WTC11 (cell line): ENCODE data around the gene CFAP251. TPM values are rescaled to one million over a fixed set of nuclear protein-coding genes. Genes with fewer than 3 reads are reported as not detected.

Experiments
- ATAC-seq: fragments of 200-7000 bp; cut with Tn5 transposase; 2 replicates; pipeline ENCODE4 v1.10.0; 2021; ENCODE audit warnings: mild to moderate bottlenecking, moderate library complexity
- CTCF ChIA-PET: fragments of 300-600 bp; sonication (Branson Sonifier 250); formaldehyde crosslinking; loops from one replicate; lab custom pipeline; 2021; ENCODE audit warnings: antibody characterized with exemption; lab: Charles Lee
- POLR2A ChIA-PET: fragments of 350-600 bp; sonication (Branson Sonifier 250); formaldehyde crosslinking; loops from one replicate; lab custom pipeline; 2021; ENCODE audit warnings: antibody characterized with exemption; lab: Charles Lee
- DNase-seq: peaks from one replicate; pipeline ENCODE4 v3.0.0; 2021; ENCODE audit warnings: low spot score
- H3K27ac Mint-ChIP-seq: 2 replicates; pipeline ENCODE4 v1.8.0; 2021; ENCODE audit warnings: mixed read lengths
- H3K27me3 Mint-ChIP-seq: 2 replicates; pipeline ENCODE4 v1.8.0; 2021; ENCODE audit warnings: low read depth, mild to moderate bottlenecking, moderate library complexity, mixed read lengths
- H3K36me3 Mint-ChIP-seq: 2 replicates; pipeline ENCODE4 v1.8.0; 2021; ENCODE audit warnings: mixed read lengths
- H3K4me1 Mint-ChIP-seq: 2 replicates; pipeline ENCODE4 v1.8.0; 2022; ENCODE audit warnings: mixed read lengths
- H3K4me3 Mint-ChIP-seq: 2 replicates; pipeline ENCODE4 v1.8.0; 2021; ENCODE audit warnings: mild to moderate bottlenecking, moderate library complexity, mixed read lengths
- H3K9me3 Mint-ChIP-seq: 2 replicates; pipeline ENCODE4 v1.8.0; 2021; ENCODE audit warnings: mixed read lengths
- ATF1 ChIP-seq: sonication (generic); formaldehyde crosslinking; IDR thresholded peaks from 2 replicates; pipeline ENCODE4 v1.8.1; 2023; ENCODE audit warnings: mild to moderate bottlenecking, moderate library complexity, missing genetic modification reagents
- CDX4 ChIP-seq: fragments of 250-450 bp; sonication (Bioruptor Pico); IDR thresholded peaks from 2 replicates; pipeline ENCODE4 v1.9.0; 2021; ENCODE audit warnings: moderate library complexity, mild to moderate bottlenecking, inconsistent platforms, borderline replicate concordance
- ESRRA ChIP-seq: sonication (generic); formaldehyde crosslinking; IDR thresholded peaks from 2 replicates; pipeline ENCODE4 v1.8.1; 2022; ENCODE audit warnings: mild to moderate bottlenecking, missing genetic modification reagents, borderline replicate concordance
- GRHL2 ChIP-seq: fragments of 250-450 bp; sonication (Bioruptor Pico); IDR thresholded peaks from 2 replicates; pipeline ENCODE4 v1.8.0; 2022; ENCODE audit warnings: mild to moderate bottlenecking, moderate library complexity; ENCODE audit not compliant: insufficient replicate concordance, severe bottlenecking
- HMGA2 ChIP-seq: fragments of 250-450 bp; sonication (Bioruptor Pico); IDR thresholded peaks from 2 replicates; pipeline ENCODE4 v1.4.0; 2021; ENCODE audit warnings: mild to moderate bottlenecking, moderate library complexity
- IRF2 ChIP-seq: sonication (generic); formaldehyde crosslinking; IDR thresholded peaks from 2 replicates; pipeline ENCODE4 v1.8.0; 2022; ENCODE audit warnings: low read depth, missing genetic modification reagents, borderline replicate concordance
- KAT7 ChIP-seq: sonication (generic); formaldehyde crosslinking; IDR thresholded peaks from 2 replicates; pipeline ENCODE4 v1.8.1; 2023; ENCODE audit warnings: missing genetic modification reagents, mild to moderate bottlenecking, borderline replicate concordance
- NFATC4 ChIP-seq: fragments of 250-450 bp; sonication (Bioruptor Pico); IDR thresholded peaks from 2 replicates; pipeline ENCODE4 v1.9.0; 2021; ENCODE audit warnings: mild to moderate bottlenecking
- NFE2L1 ChIP-seq: sonication (generic); formaldehyde crosslinking; IDR thresholded peaks from 2 replicates; pipeline ENCODE4 v1.8.1; 2023; ENCODE audit warnings: missing genetic modification reagents
- NFYB ChIP-seq: sonication (generic); formaldehyde crosslinking; conservative IDR thresholded peaks from 2 replicates; pipeline ENCODE4 v1.8.0; 2022; ENCODE audit warnings: low read depth, missing genetic modification reagents
- NR2C2 ChIP-seq: sonication (generic); formaldehyde crosslinking; IDR thresholded peaks from 2 replicates; pipeline ENCODE4 v1.8.0; 2022; ENCODE audit warnings: mild to moderate bottlenecking, missing genetic modification reagents
- NR3C1 ChIP-seq: sonication (generic); formaldehyde crosslinking; conservative IDR thresholded peaks from 2 replicates; pipeline ENCODE4 v1.8.1; 2023; ENCODE audit warnings: low read depth, mild to moderate bottlenecking, missing genetic modification reagents
- PREB ChIP-seq: sonication (generic); formaldehyde crosslinking; IDR thresholded peaks from 2 replicates; pipeline ENCODE4 v1.8.1; 2022; ENCODE audit warnings: mild to moderate bottlenecking, missing genetic modification reagents, moderate library complexity, borderline replicate concordance
- SMAD4 ChIP-seq: sonication (generic); formaldehyde crosslinking; IDR thresholded peaks from 2 replicates; pipeline ENCODE4 v1.8.0; 2022; ENCODE audit warnings: mild to moderate bottlenecking, missing genetic modification reagents
- SOX15 ChIP-seq: fragments of 250-450 bp; sonication (Bioruptor Pico); IDR thresholded peaks from 2 replicates; pipeline ENCODE4 v1.9.0; 2021; ENCODE audit warnings: mild to moderate bottlenecking
- STAT6 ChIP-seq: sonication (generic); formaldehyde crosslinking; conservative IDR thresholded peaks from 2 replicates; pipeline ENCODE4 v1.8.1; 2023; ENCODE audit warnings: mild to moderate bottlenecking, low read depth, missing genetic modification reagents, moderate library complexity
- TEAD1 ChIP-seq: sonication (generic); formaldehyde crosslinking; IDR thresholded peaks from 2 replicates; pipeline ENCODE4 v1.8.0; 2022; ENCODE audit warnings: mild to moderate bottlenecking, missing genetic modification reagents
- USF2 ChIP-seq: sonication (generic); formaldehyde crosslinking; IDR thresholded peaks from 2 replicates; pipeline ENCODE4 v1.8.1; 2023; ENCODE audit warnings: mild to moderate bottlenecking, missing genetic modification reagents, moderate library complexity
- ZNF281 ChIP-seq: sonication (generic); formaldehyde crosslinking; IDR thresholded peaks from 2 replicates; pipeline ENCODE4 v1.8.0; 2023; ENCODE audit warnings: mild to moderate bottlenecking, missing genetic modification reagents
- ZNF396 ChIP-seq: fragments of 250-450 bp; sonication (Bioruptor Pico); IDR thresholded peaks from 2 replicates; pipeline ENCODE4 v1.8.0; 2021; ENCODE audit warnings: mild to moderate bottlenecking, moderate library complexity, borderline replicate concordance
- ZNF671 ChIP-seq: fragments of 250-450 bp; sonication (Bioruptor Pico); IDR thresholded peaks from 2 replicates; pipeline ENCODE4 v1.8.0; 2021; ENCODE audit warnings: mild to moderate bottlenecking
- total RNA-seq: library from RNA; stranded (reverse); gene quantifications from 3 replicates; pipeline ENCODE4 v1.2.3, GENCODE V29; 2021
- TF ChIP-seq, protein P1 (sequence below): fragments of 250-450 bp; sonication (Bioruptor Pico); conservative IDR thresholded peaks from 2 replicates; pipeline ENCODE4 v1.9.0; 2021; ENCODE audit warnings: mild to moderate bottlenecking
- TF ChIP-seq, protein P2 (sequence below): sonication (generic); formaldehyde crosslinking; conservative IDR thresholded peaks from 2 replicates; pipeline ENCODE4 v1.8.1; 2022; ENCODE audit warnings: mild to moderate bottlenecking, missing genetic modification reagents

CFAP251 gene
- total RNA-seq, 1 experiment from 2014 or later, result 3.1 TPM

- DNase-seq (no peak), ATAC-seq (peak; percentile 44)
- H3K27me3 Mint-ChIP-seq, result no peaks in the 10 kb centered on the region
- H3K9me3 Mint-ChIP-seq, result peaks cover 17% of the 10 kb centered on the region
- peak overlapping the region; percentile 58; the same call in 1 of the 2 replicates for H3K27ac Mint-ChIP-seq
- no peak overlapping the region for H3K4me3 Mint-ChIP-seq
- no peak for TF ChIP-seq ATF1 (CRISPR knock-in tag)
- TF ChIP-seq ZNF281, result no peak
- no peak for TF ChIP-seq SOX15
- TF ChIP-seq NR2C2 (CRISPR knock-in tag), result no peak
- no peak for TF ChIP-seq ESRRA (CRISPR knock-in tag)
- no peak for TF ChIP-seq ZNF671
- no peak for TF ChIP-seq ZNF396
- POLR2A ChIA-PET, result no interaction called here
- peaks cover 7% of the 10 kb centered on the region; the same call in 1 of the 2 replicates for H3K4me1 Mint-ChIP-seq
- CTCF ChIA-PET, result interaction anchor here (0.6 to 2.5 kb wide), 2 partner anchors 22 to 227 kb away, joined by 4 to 12 read pairs; partner anchors contain the start of gene CFAP251
- peaks cover 15% of the 10 kb centered on the region for H3K36me3 Mint-ChIP-seq
Measured at GRCh38 chr12:121939992-121940766, 21.8 kb downstream of the CFAP251 start.

DNA sequence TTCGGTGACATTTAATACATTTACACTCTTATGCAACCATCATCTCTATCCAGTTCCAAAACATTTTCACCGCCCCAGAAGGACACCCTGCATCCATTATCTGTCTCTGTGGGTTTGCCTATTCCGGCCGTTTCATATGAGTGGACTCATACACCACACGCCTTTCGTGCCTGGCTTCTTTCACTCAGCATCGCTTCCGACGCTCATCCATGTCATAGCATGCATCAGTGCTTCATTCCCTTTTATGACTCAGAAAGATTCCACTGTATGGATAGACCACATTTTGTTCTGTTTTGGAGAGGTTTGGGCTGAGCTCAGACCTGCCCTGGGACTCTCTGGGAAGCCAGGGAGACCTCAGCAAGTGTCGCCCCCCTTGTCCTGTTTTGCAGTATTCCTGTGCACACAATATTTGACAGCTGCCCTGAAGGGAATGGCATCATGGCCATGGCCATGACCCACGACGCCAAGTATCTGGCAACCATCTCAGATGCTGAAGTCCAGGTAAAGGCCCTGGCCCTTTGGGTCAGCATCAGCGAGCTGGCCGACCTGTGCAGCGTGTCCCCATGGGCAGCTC is 23.8 kb downstream of the CFAP251 start:
- no peak for DNase-seq
- Mint-ChIP-seq H3K9me3 (peaks cover 18% of the 10 kb centered on the region), H3K36me3 (peaks cover 7% of the 10 kb centered on the region), H3K4me3 (no peak overlapping the region), H3K27me3 (no peaks in the 10 kb centered on the region), H3K4me1 (peaks cover 9% of the 10 kb centered on the region), H3K27ac (no peak overlapping the region)
- TF ChIP-seq KAT7 (CRISPR knock-in tag), result no peak
- no peak for TF ChIP-seq TEAD1 (CRISPR knock-in tag)
- TF ChIP-seq NFATC4 (CRISPR knock-in tag), result no peak
- TF ChIP-seq PREB (CRISPR knock-in tag), result no peak
- no peak for TF ChIP-seq NFYB (CRISPR knock-in tag)
- TF ChIP-seq, protein P1, sequence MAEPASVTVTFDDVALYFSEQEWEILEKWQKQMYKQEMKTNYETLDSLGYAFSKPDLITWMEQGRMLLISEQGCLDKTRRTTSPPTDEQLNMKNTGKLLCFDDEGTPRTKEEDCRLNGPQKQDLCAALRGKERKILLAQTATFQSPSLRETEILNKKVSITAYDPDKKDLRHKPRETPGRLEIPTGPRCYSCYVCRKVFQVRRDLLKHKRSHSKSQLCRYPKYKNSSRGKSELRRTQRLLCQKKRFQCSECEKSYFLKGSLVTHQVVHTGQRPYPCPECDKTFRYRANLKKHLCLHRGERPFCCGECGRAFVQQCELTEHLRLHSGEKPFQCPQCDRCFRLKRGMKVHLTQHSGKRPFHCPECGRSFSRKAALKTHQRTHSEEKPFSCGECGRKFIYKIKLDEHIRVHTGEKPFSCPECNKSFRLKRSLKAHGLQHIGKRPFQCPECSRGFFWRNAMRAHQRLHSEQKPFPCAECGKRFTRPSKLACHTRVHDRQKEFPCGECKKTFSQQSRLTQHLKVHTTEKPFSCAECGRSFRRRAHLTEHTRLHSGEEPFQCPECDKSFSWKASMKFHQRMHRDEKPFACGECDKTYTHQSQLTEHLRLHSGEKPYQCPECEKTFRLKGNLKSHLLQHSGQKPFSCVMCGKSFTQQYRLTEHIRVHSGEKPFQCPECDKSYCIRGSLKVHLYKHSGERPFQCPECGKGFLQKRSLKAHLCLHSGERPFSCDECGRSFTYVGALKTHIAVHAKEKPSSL (CRISPR knock-in tag), result no peak
- TF ChIP-seq IRF2, result no peak
- no peak for TF ChIP-seq HMGA2
- TF ChIP-seq, protein P2, sequence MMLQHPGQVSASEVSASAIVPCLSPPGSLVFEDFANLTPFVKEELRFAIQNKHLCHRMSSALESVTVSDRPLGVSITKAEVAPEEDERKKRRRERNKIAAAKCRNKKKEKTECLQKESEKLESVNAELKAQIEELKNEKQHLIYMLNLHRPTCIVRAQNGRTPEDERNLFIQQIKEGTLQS (CRISPR knock-in tag), result no peak
- no peak for TF ChIP-seq USF2 (CRISPR knock-in tag)
- TF ChIP-seq STAT6, result no peak
- TF ChIP-seq SMAD4 (CRISPR knock-in tag), result no peak
- TF ChIP-seq NR3C1 (CRISPR knock-in tag), result no peak
- TF ChIP-seq NFE2L1 (CRISPR knock-in tag), result no peak
- no peak for TF ChIP-seq GRHL2 (CRISPR knock-in tag)
- TF ChIP-seq CDX4, result no peak
- POLR2A ChIA-PET, result no interaction called here
- CTCF ChIA-PET, result no interaction called here
- ATAC-seq, result no peak
